Activated T-cell treated with anti-CD3 and anti-CD28 coated beads, Interleukin-2, amount 50 U/mL, for 72 hours (primary cell): ENCODE results near the gene SH3BP2. TPM values are rescaled to one million over a fixed set of nuclear protein-coding genes. Genes with fewer than 3 reads are reported as not detected.

Experiments
- ATAC-seq, 2 donors: fragments of 150-1000 bp; cut with Tn5 transposase; replicated peaks in 1 of 2; 2 replicates each; pipeline ENCODE4 v1.10.0; 2021; ENCODE audit warnings: moderate library complexity in 2 of 2, mild to moderate bottlenecking in 1 of 2
- DNase-seq, 2 donors: peaks; one replicate each; pipeline ENCODE4 v3.0.0; 2021 to 2022; ENCODE audit warnings: mixed read lengths in 1 of 2
- H3K27ac Mint-ChIP-seq: one replicate; pipeline ENCODE4 v1.8.0; 2022; ENCODE audit warnings: mild to moderate bottlenecking, moderate library complexity, mixed read lengths
- H3K27me3 Mint-ChIP-seq: one replicate; pipeline ENCODE4 v1.8.0; 2022; ENCODE audit warnings: low read depth, mixed read lengths
- H3K36me3 Mint-ChIP-seq, 2 donors: one replicate each; pipeline ENCODE4 v1.8.0; 2022; ENCODE audit warnings: mixed read lengths in 2 of 2, mild to moderate bottlenecking in 1 of 2; ENCODE audit not compliant: insufficient read depth in 2 of 2
- H3K4me1 Mint-ChIP-seq: one replicate; pipeline ENCODE4 v1.8.0; 2022; ENCODE audit warnings: low read depth, mixed read lengths
- H3K4me3 Mint-ChIP-seq, 2 donors: one replicate each; pipeline ENCODE4 v1.8.0; 2022; ENCODE audit warnings: mild to moderate bottlenecking in 2 of 2, mixed read lengths in 2 of 2, moderate library complexity in 2 of 2
- H3K9me3 Mint-ChIP-seq, 2 donors: one replicate each; pipeline ENCODE4 v1.8.0; 2022; ENCODE audit warnings: mixed read lengths in 2 of 2
- total RNA-seq, 2 donors: library from RNA; stranded (reverse); gene quantifications; one replicate each; pipeline ENCODE4 v1.2.3, GENCODE V29; 2022

The SH3BP2 gene
- total RNA-seq, 2 donors from 2014 or later: 60.7 to 65.6 TPM

DNA sequence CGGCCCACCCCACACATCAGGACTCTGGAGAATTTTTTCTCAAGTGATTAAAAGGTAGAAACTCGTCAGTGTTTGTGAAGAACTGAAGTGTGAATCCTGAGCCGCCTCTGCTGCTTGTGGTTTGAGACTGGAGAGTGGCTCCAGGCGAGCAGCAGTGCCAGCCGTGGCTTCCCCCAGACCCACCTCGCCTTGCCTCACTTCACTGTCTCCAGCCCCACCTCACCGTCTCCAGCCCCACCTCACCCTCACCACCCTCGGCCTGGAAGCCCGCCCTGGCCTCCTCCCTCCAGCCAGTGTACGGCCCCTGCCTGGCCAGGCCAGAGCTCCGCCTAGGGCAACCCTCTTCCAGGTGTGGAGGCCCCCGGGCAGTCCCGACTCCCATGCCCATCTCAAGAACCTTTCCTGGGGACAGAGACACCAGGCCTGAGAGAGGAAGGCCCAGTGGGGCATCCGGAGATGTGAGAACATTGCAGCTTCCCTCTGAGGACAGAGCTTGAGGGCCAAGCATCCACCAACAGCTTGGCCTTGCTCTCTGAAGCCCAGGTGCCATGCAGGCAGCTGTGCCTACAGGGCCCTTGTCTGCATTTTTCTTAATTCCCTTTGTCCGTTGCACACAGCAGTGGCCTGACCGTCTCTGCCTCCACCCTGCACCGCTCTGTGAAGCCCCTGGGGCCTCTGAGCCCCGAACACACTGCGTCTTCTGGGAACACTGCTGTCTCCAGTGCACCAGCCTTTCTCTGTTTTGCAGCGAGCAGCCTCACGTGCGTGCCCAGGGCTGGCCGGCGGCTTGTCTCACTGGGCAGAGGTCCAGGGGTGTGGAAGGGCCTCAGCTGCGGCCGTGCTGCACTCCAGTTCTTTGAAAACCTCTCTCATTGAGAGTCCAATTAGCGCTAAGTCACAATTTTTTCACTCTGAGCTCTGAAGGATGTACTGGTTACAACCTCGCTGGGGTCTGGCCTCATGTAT is 13.8 kb downstream of the SH3BP2 start:
- Mint-ChIP-seq H3K4me1 (peaks cover 5% of the 10 kb centered on the region), H3K4me3 (no peak overlapping the region), H3K9me3 (no peaks in the 10 kb centered on the region), H3K27me3 (no peaks in the 10 kb centered on the region), H3K27ac (no peak overlapping the region), H3K36me3 (no peaks in the 10 kb centered on the region)
- ATAC-seq (no peak), DNase-seq (no peak)

DNA sequence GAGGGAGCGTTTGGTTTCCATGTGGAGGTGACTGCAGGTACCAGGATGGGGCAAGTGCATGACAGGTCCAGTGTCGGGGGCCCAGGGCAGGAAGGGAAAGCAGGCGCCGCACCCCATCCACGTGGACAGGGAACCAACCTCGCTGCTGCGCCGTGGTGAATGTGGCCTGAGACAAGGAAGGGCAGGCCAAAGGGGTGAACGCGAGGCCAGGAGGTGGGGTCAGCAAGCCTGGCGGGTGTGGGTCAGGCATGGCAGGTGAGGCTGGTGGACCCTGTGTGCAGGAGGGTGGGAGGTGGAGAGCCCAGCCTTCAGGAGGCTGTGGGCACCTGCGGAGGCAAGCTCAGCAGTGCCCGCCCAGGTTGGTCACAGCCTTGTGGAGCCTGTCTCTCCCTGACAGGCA is 14.7 kb downstream of the SH3BP2 start:
- Mint-ChIP-seq H3K27me3 (no peaks in the 10 kb centered on the region), H3K4me3 (no peak overlapping the region), H3K4me1 (peaks cover 10% of the 10 kb centered on the region), H3K27ac (no peak overlapping the region), H3K36me3 (peaks cover 0 to 6% of the 10 kb centered on the region in 2 donors), H3K9me3 (no peaks in the 10 kb centered on the region)
- DNase-seq (no peak), ATAC-seq (no peak)

DNA sequence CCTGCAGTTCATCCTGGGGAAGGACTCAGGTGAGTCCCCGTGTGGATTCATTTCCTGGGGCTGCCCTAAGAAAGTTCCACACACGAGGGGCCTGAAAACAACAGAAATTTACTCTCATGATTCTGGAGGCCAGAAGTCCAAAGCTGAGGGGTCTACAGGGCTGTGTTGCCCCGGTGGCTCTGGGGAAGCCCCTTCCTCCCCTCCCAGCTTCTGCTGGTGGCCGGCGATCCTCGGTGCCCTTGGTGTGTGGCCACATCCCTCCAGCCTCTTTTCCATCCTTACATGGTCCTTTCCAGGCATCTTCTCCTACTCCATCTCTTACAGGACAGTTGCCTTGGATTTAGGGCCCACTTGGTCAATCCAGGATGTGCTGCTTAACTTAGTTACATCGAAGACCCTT is 15.1 kb downstream of the SH3BP2 start:
- no peak for ATAC-seq
- H3K27me3 Mint-ChIP-seq: no peaks in the 10 kb centered on the region

GRCh38 chr4:2809610-2810180 is 16.8 kb downstream of the SH3BP2 start:
- Mint-ChIP-seq H3K9me3 (no peaks in the 10 kb centered on the region), H3K4me1 (peaks cover 31% of the 10 kb centered on the region), H3K4me3 (no peak overlapping the region), H3K36me3 (peaks cover 3 to 7% of the 10 kb centered on the region in 2 donors), H3K27ac (no peak overlapping the region), H3K27me3 (no peaks in the 10 kb centered on the region)
- DNase-seq (no peak), ATAC-seq (no peak)

More for the DNA sequence above, 15.1 kb downstream of the SH3BP2 start:
- H3K4me1 Mint-ChIP-seq: peaks cover 14% of the 10 kb centered on the region
- no peak for DNase-seq
- peaks cover 0 to 6% of the 10 kb centered on the region in 2 donors for H3K36me3 Mint-ChIP-seq
- H3K4me3 Mint-ChIP-seq: no peak overlapping the region
- H3K27ac Mint-ChIP-seq: no peak overlapping the region
- no peaks in the 10 kb centered on the region for H3K9me3 Mint-ChIP-seq

DNA sequence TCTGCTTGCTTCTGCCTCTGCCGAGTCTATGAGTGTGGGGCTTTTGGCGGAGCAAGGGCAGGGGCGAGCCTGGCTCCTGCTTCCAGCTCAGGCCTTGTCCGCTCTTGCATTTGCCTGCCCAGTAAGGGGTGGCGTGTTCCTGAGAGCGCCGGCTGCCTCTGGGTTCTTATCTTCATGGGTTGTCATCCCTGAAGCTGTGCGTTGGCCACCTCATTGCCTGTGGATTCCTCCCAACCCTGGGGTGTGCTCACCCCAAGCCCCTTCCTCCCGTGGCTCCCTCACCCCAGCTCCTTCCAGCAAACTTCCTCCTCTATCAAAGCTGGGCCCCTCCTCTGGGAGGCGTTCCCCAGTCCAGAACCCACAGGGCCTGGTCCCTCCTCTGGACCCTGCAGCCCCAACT is 17.5 kb downstream of the SH3BP2 start:
- no peak for ATAC-seq
- H3K36me3 Mint-ChIP-seq: peaks cover 3 to 7% of the 10 kb centered on the region in 2 donors
- DNase-seq: no peak
- no peak overlapping the region for H3K27ac Mint-ChIP-seq
- no peaks in the 10 kb centered on the region for H3K27me3 Mint-ChIP-seq
- no peak overlapping the region for H3K4me3 Mint-ChIP-seq
- H3K9me3 Mint-ChIP-seq: no peaks in the 10 kb centered on the region
- H3K4me1 Mint-ChIP-seq: peaks cover 38% of the 10 kb centered on the region

DNA sequence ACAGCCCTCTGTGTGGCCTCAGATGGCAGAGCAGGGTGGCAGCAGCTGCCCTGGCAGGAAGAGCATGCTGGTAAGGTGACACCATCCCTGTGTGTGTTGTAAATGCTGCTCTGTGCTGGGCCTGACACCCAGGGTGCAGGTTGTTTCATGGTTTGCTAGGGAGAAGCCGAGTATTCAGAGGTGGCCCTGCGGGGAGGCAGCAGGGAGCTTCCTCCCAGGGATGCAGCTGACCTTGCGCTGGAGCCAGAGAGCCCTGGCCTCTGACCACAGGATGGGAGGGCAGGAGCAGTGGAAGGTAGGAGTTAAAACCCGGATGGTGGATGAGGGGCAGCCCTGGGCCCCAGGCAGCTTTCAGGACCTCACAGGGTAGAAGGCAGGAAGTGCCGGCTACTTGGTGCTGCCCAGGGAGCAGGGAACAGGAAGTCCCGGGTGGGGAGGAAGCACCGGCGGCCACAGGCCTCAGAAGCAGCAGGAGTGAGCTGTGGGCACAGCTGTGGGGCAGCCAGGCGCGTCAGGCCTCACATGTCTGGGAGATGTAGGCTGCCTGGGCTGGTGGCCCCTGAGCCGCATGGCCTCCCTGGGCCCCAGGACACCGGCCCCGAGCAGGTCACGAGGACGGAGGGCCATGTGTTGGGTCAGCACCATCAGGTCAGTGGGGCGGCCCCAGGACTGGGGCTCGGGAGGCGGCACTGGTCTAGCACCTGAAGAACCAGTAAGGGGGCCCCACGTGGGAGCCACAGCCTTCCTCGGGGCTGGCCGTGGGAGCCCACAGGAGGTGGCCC is 19.1 kb downstream of the SH3BP2 start:
- H3K9me3 Mint-ChIP-seq: no peaks in the 10 kb centered on the region
- H3K36me3 Mint-ChIP-seq: peaks cover 5 to 7% of the 10 kb centered on the region in 2 donors
- ATAC-seq: peak; percentile 78 to 81
- peak overlapping the region; percentile 91 to 95 for H3K4me3 Mint-ChIP-seq
- no peaks in the 10 kb centered on the region for H3K27me3 Mint-ChIP-seq
- peak; percentile 77 for DNase-seq
- H3K27ac Mint-ChIP-seq: peak overlapping the region; percentile 99
- H3K4me1 Mint-ChIP-seq: peaks cover 54% of the 10 kb centered on the region

- DNase-seq (peak; percentile 40 to 41), ATAC-seq (peak; percentile 22 to 28)
- Mint-ChIP-seq H3K4me3 (peak overlapping the region; percentile 91 to 95), H3K27ac (peak overlapping the region; percentile 99), H3K9me3 (no peaks in the 10 kb centered on the region), H3K36me3 (peaks cover 5 to 7% of the 10 kb centered on the region in 2 donors), H3K4me1 (peaks cover 61% of the 10 kb centered on the region), H3K27me3 (no peaks in the 10 kb centered on the region)
Measured at GRCh38 chr4:2812612-2813354, 19.9 kb downstream of the SH3BP2 start.

DNA sequence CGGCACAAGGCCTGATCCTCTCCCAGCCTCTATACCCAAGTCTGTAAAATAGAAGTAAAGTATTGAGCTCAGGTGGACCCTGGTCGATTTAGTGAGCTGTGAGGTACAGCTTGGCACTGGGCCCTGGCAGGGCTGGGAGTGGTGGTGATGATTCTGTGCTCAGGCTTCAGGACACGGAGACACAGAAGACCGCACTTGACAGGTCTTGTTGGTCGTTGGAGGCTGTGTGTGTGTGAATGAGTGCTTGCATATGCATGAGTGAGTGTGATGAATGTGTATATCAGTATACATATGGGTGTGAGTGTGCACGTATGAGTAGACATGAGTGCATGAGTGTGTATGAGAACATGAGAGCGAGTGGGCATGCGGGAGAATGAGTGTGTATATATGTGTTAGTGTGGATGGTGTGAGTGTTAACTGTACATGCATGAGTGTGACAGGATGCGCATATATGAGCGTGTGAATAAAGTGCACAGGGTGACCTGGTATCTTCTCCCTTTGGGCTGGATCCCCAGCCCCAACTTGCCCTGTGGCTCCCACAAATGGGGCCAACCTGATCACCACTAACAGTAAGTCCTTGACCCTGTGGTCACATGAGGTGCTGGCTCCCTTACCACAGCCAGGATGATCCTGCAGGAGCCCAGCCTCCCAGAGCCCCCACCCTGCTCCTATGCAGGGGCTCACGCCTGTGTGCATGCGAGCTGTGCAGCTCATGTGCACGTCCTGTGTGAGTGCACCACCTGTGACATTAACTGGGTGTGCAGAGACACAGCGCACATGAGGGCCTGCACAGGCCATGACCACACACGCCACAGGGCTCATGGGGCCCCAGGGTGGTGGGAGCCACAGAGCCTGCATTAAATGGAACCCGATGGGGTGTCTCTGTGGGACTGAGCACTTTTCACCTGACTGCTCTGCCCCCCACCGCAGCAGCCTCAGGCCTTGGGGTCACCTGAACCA is 20.8 kb downstream of the SH3BP2 start:
- H3K4me1 Mint-ChIP-seq: peaks cover 61% of the 10 kb centered on the region
- peak overlapping the region; percentile 10 for H3K27ac Mint-ChIP-seq

GRCh38 chr4:2814627-2815270 is 21.9 kb downstream of the SH3BP2 start:
- DNase-seq (no peak), ATAC-seq (no peak)
- H3K9me3 Mint-ChIP-seq: no peaks in the 10 kb centered on the region
- no peak overlapping the region for H3K27ac Mint-ChIP-seq
- peak overlapping the region; percentile 91 to 95 for H3K4me3 Mint-ChIP-seq
- no peaks in the 10 kb centered on the region for H3K27me3 Mint-ChIP-seq
- H3K36me3 Mint-ChIP-seq: peaks cover 7 to 8% of the 10 kb centered on the region in 2 donors
- H3K4me1 Mint-ChIP-seq: peaks cover 70% of the 10 kb centered on the region

More for the DNA sequence above, 20.8 kb downstream of the SH3BP2 start:
- H3K4me3 Mint-ChIP-seq: peak overlapping the region; percentile 91 to 95
- H3K36me3 Mint-ChIP-seq: peaks cover 5 to 7% of the 10 kb centered on the region in 2 donors
- no peaks in the 10 kb centered on the region for H3K27me3 Mint-ChIP-seq
- ATAC-seq: peak; percentile 12 to 22
- H3K9me3 Mint-ChIP-seq: no peaks in the 10 kb centered on the region
- DNase-seq: no peak

GRCh38 chr4:2816401-2816954 is 23.6 kb downstream of the SH3BP2 start:
- Mint-ChIP-seq H3K4me1 (peaks cover 70% of the 10 kb centered on the region), H3K27ac (peak overlapping the region; percentile 23), H3K36me3 (peaks cover 7 to 8% of the 10 kb centered on the region in 2 donors), H3K9me3 (no peaks in the 10 kb centered on the region), H3K4me3 (peak overlapping the region; percentile 82), H3K27me3 (no peaks in the 10 kb centered on the region)
- DNase-seq: no peak
- no peak for ATAC-seq

DNA sequence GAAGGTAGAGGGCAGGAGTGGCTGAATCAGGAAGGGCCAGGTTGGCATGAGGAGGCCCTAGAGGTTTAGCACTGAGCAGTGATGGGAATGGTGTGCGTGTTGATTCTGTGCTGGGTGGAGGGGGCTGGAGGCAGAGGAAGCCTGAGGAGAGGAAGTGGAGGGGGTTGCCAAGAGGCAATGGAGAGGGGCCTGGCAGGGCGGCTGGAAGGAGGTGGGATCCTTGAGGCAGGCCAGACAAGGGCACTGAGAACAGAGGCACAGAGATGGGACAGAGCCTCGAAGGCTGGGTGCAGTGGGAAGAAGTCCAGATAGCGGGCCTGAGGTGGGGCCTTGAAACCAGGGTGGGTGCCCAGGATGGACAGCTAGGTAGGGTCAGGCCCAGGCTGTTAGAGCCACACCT is 24.3 kb downstream of the SH3BP2 start:
- Mint-ChIP-seq H3K27me3 (no peaks in the 10 kb centered on the region), H3K4me3 (peak overlapping the region; percentile 82), H3K36me3 (peaks cover 3 to 8% of the 10 kb centered on the region in 2 donors), H3K27ac (peak overlapping the region; percentile 14), H3K4me1 (peaks cover 64% of the 10 kb centered on the region), H3K9me3 (no peaks in the 10 kb centered on the region)
- ATAC-seq (no peak), DNase-seq (no peak)
